ENCODE results near the gene SLC7A4. TPM values are rescaled to one million over a fixed set of nuclear protein-coding genes. Genes with fewer than 3 reads are reported as not detected.

SLC7A4 gene
- polyA plus RNA-seq, 1 donor from 2014 or later = not detected

DNA sequence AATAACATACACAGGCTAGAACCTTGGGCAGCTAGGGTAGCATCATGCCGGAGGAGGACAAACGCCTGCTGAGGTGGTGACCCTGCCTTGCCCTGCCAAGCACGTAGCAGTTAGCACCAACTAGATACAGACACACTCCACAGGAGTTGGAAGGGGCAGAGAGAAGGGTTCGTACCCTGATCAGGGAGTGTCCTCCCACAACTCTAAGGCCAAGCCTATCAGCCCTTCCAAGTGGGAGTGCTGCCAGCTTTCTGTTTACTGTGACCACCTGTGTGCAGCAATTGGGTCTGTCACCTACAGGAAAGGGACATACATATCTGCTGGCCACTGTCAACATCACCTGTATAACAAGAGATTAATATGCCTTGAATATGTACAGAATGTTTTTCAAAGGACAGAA lies 28.6 kb downstream of the SLC7A4 start:
- H2AFZ ChIP-seq (ENCODE audit: low read depth, low read length) = no peak overlapping the region
- H3K79me2 ChIP-seq (replicated peaks; ENCODE audit: insufficient read depth, low read length) = peaks cover 3% of the 10 kb centered on the region
- no peak overlapping the region for H3K27ac ChIP-seq (ENCODE audit: low read length)
- H3K27me3 ChIP-seq (ENCODE audit: insufficient read depth, low read depth, low read length) = no peaks in the 10 kb centered on the region
- no peaks in the 10 kb centered on the region for H3K9me2 ChIP-seq (ENCODE audit: insufficient read depth, low read length)
- H3K36me3 ChIP-seq (ENCODE audit: insufficient read depth, low read length) = peaks cover 3% of the 10 kb centered on the region
- H4K20me1 ChIP-seq (ENCODE audit: insufficient read depth) = no peaks in the 10 kb centered on the region
- peak overlapping the region; percentile 87 for H3K9ac ChIP-seq (ENCODE audit: low read length)
- peak overlapping the region; percentile 69 for H3K4me3 ChIP-seq (ENCODE audit: low read length)
- no peaks in the 10 kb centered on the region for H3F3A ChIP-seq (ENCODE audit: insufficient read depth, low read length, poor library complexity, severe bottlenecking)
- no peaks in the 10 kb centered on the region for H3K9me3 ChIP-seq (ENCODE audit: low read length)
- H3K4me2 ChIP-seq (ENCODE audit: low read length) = no peak overlapping the region
- TF ChIP-seq EZH2 (IDR thresholded peaks at IDR 0.05; ENCODE audit: borderline replicate concordance, insufficient read depth, low read length, poor library complexity, severe bottlenecking) (no peak), EP300 (conservative IDR thresholded peaks at IDR 0.05; ENCODE audit: poor library complexity, severe bottlenecking) (no peak), POLR2AphosphoS5 (IDR thresholded peaks at IDR 0.05) (no peak), SMC3 (conservative IDR thresholded peaks at IDR 0.05; ENCODE audit: poor library complexity) (no peak), MXI1 (conservative IDR thresholded peaks at IDR 0.05; ENCODE audit: poor library complexity, severe bottlenecking) (no peak), CTCF (IDR thresholded peaks at IDR 0.05; ENCODE audit: poor library complexity, severe bottlenecking) (no peak), RAD21 (conservative IDR thresholded peaks at IDR 0.05) (no peak), TAF1 (IDR thresholded peaks at IDR 0.05; ENCODE audit: low read depth) (no peak)
- TF ChIP-seq, protein P1, sequence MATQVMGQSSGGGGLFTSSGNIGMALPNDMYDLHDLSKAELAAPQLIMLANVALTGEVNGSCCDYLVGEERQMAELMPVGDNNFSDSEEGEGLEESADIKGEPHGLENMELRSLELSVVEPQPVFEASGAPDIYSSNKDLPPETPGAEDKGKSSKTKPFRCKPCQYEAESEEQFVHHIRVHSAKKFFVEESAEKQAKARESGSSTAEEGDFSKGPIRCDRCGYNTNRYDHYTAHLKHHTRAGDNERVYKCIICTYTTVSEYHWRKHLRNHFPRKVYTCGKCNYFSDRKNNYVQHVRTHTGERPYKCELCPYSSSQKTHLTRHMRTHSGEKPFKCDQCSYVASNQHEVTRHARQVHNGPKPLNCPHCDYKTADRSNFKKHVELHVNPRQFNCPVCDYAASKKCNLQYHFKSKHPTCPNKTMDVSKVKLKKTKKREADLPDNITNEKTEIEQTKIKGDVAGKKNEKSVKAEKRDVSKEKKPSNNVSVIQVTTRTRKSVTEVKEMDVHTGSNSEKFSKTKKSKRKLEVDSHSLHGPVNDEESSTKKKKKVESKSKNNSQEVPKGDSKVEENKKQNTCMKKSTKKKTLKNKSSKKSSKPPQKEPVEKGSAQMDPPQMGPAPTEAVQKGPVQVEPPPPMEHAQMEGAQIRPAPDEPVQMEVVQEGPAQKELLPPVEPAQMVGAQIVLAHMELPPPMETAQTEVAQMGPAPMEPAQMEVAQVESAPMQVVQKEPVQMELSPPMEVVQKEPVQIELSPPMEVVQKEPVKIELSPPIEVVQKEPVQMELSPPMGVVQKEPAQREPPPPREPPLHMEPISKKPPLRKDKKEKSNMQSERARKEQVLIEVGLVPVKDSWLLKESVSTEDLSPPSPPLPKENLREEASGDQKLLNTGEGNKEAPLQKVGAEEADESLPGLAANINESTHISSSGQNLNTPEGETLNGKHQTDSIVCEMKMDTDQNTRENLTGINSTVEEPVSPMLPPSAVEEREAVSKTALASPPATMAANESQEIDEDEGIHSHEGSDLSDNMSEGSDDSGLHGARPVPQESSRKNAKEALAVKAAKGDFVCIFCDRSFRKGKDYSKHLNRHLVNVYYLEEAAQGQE (IDR thresholded peaks at IDR 0.05; ENCODE audit: borderline replicate concordance) = no peak

GRCh38 chr22:21001601-21002325 lies 30.6 kb downstream of the SLC7A4 start, which contains the start of gene THAP7:
TSS of gene THAP7 (minus strand) at chr22:21002118. CDS start at chr22:21001911, 207 bp downstream.
- peak within 1 kb of the TSS; percentile 87 for H3K9ac ChIP-seq (ENCODE audit: low read length)
- peaks cover 3% of the 10 kb centered on the region for H3K79me2 ChIP-seq (replicated peaks; ENCODE audit: insufficient read depth, low read length)
- TF ChIP-seq TAF1 (IDR thresholded peaks at IDR 0.05; ENCODE audit: low read depth) (peak; percentile 74), EP300 (conservative IDR thresholded peaks at IDR 0.05; ENCODE audit: poor library complexity, severe bottlenecking) (peak; percentile 70), POLR2AphosphoS5 (IDR thresholded peaks at IDR 0.05) (peak; percentile 76), SMC3 (conservative IDR thresholded peaks at IDR 0.05; ENCODE audit: poor library complexity) (no peak), CTCF (IDR thresholded peaks at IDR 0.05; ENCODE audit: poor library complexity, severe bottlenecking) (no peak), EZH2 (IDR thresholded peaks at IDR 0.05; ENCODE audit: borderline replicate concordance, insufficient read depth, low read length, poor library complexity, severe bottlenecking) (no peak), RAD21 (conservative IDR thresholded peaks at IDR 0.05) (peak; percentile 52), MXI1 (conservative IDR thresholded peaks at IDR 0.05; ENCODE audit: poor library complexity, severe bottlenecking) (peak; percentile 94)
- TF ChIP-seq, protein P1 (IDR thresholded peaks at IDR 0.05; ENCODE audit: borderline replicate concordance) = peak; percentile 75
- H3K9me2 ChIP-seq (ENCODE audit: insufficient read depth, low read length) = no peaks in the 10 kb centered on the region
- H3F3A ChIP-seq (ENCODE audit: insufficient read depth, low read length, poor library complexity, severe bottlenecking) = no peaks in the 10 kb centered on the region
- H3K27me3 ChIP-seq (ENCODE audit: insufficient read depth, low read depth, low read length) = no peaks in the 10 kb centered on the region
- H4K20me1 ChIP-seq (ENCODE audit: insufficient read depth) = no peaks in the 10 kb centered on the region
- H3K36me3 ChIP-seq (ENCODE audit: insufficient read depth, low read length) = no peaks in the 10 kb centered on the region
- H3K9me3 ChIP-seq (ENCODE audit: low read length) = no peaks in the 10 kb centered on the region
- H3K27ac ChIP-seq (ENCODE audit: low read length) = peak within 1 kb of the TSS; percentile 94
- H3K4me3 ChIP-seq (ENCODE audit: low read length) = peak within 1 kb of the TSS; percentile 69
- peak within 1 kb of the TSS; percentile 68 for H2AFZ ChIP-seq (ENCODE audit: low read depth, low read length)
- H3K4me2 ChIP-seq (ENCODE audit: low read length) = peak within 1 kb of the TSS; percentile 96
